Bone marrow (tissue), 2 donors: Measurements from ENCODE around the gene OCLN.
"Not testable (repeated sequence)": the region's sequence is repeated elsewhere in the genome, so short reads cannot be mapped to it uniquely, and the experiment has no call there.

ENCODE experiments used
- DNase-seq, 2 donors: peaks; one replicate each; lab custom pipeline; 2025; lab: John Stamatoyannopoulos, UW

The OCLN gene

DNA sequence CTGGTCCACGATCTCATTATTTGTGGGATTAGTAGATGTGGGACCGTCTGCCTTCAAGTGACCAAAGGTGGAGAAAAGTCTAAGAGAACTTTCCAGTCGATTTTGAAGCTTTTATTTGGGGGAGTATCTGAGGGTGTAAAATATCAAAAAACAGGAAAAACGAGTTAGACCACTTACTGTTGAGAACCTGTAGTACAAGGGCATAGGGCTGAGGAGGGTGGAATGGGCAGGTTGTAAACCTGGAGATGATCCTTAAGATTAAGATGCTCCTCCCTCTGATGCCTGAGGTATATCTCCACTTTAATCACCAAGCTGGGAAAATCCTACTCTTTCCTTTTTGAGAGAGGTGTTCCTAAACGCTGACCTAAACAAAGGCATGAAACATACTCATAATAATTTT lies 35.4 kb downstream of the OCLN start:
- no peak for DNase-seq

DNA sequence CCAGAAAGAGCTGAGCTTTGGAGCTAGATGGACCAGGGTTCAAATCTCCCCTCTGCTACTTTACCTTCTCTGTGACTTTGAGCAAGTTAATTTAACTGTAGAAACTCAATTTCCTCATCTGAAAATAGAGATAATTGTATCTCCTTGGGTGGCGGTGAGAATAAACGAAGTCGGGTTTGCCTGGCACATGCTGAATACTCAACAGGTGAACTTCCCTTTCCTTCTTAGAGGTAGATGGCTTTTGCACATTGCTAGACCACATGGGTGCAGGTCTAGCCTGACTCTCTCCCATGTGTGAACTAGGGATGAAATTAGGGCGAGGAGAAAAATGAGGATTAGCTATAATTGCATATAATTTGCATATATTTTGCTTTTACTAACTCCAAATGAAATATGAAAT lies 36.0 kb downstream of the OCLN start:
- no peak for DNase-seq

GRCh38 chr5:69530561-69531405 lies 38.2 kb downstream of the OCLN start:
- no peak for DNase-seq

DNA sequence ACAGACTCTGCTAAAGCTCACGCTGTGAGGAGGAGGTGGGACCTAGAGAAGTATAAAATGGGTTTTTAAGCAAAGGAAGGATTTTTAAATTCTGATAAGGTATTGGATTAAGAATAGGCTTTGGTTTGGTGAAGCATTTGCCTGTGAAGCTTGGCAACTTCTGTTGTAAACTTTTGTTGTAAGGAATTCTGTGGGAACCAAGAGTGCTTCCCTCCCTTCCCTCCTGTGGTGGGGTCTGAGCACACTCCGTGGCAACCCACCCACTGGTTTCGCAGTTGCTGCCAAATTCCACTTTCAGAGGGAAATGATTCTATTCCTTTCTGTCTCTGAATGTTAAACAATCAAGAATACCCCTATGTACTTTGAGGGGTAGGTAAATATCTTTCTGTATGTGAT lies 38.8 kb downstream of the OCLN start:
- DNase-seq = no peak

GRCh38 chr5:69537911-69538310 lies 45.3 kb downstream of the OCLN start:
- DNase-seq = not testable (repeated sequence)

DNA sequence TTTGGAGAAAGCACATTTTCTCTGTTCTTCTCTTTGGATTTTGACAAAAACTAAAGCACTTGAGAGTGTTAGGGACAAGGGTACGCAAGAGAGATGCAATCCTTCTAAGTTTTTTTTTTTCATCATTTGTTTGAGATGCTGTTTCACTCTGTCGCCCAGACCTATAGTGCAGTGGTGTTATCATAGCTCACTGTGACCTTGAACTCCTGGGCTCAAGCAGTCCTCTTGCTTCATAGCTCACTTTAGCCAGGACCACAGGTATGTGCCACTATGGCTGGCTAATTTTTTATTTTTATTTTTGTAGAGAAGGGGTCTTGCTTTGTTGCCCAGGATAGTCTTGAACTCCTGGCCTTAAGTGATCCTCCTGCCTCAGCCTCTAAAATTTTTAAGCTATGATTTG lies 46.1 kb downstream of the OCLN start:
- not testable (repeated sequence) for DNase-seq

DNA sequence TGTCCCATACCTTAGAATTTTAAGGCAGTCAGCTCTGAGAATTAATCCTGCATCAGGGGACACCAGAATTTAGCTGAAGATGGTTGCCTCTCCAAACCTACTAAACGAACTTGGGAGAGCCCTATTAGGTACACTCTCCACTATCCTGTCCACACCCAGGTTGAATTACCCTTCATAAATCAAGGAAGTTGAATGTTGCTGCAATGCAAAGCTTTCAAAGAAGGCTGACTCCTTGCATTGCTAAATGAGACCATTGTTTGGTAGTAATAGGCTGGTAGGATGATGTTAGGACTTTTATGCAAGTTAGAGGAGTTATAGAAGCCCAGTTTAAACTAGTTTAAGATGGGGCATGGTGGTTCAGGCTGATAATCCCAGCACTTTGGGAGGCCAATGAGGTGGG lies 48.8 kb downstream of the OCLN start:
- DNase-seq = not testable (repeated sequence)

DNA sequence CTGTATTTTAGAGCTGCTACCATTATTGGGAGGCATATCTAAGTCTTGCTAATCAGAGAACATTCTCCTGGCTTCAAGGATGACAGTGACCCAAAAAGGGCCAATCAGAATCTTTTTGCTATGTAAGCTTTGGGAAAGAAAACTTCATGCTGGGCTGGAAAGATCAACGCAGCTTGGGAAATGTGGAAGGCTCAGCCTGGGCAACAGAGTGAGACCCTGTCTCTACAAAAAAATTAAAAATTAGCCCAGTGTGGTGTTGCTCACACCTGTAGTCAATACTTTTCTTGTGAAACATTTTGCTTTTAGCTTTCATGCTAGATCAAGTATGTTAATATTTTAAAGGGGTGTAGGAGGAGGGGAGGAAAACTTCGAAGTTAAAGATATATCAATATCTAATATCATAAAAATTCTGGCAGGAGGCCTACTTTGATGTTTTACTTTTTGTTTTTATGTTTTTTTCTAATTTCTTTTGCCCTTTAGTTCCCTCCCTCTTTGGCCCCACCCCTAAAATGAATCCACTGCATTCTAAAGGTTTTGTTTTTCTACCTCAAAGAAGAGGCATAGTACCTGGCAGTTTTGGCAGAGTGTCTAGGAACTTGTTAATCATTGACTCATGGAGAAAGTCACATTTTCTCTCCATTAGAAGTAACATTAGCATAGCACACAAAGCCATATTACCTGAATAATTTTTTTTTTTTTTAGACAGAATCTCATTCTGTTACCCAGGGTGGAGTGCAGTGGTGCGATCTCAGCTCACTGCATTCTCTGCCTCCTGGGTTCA lies 50.4 kb downstream of the OCLN start:
- DNase-seq = not testable (repeated sequence)

DNA sequence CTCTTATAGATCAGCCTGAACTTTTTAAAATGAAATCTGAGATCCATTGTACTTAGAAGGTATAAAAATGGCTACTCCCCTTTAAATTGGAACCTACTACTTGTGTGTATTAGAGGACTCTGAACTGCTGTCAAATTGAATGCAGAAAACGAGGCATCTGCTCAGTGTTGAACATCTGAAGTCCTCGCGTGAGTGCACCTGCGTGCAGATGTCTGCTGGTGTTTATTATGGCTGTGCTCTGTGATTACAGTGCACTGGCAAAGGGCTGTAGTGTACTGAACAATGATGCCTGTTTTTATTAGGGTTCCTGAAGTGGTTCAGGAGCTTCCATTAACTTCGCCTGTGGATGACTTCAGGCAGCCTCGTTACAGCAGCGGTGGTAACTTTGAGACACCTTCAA lies 52.0 kb downstream of the OCLN start:
- DNase-seq = not testable (repeated sequence)

GRCh38 chr5:69559908-69560330 lies 67.3 kb downstream of the OCLN start, which contains the start of gene GTF2H2C:
Gene GTF2H2C, plus strand, starts transcription at chr5:69560191. Its CDS starts 4,942 bp downstream, at chr5:69565133.
- not testable (repeated sequence) for DNase-seq

DNA sequence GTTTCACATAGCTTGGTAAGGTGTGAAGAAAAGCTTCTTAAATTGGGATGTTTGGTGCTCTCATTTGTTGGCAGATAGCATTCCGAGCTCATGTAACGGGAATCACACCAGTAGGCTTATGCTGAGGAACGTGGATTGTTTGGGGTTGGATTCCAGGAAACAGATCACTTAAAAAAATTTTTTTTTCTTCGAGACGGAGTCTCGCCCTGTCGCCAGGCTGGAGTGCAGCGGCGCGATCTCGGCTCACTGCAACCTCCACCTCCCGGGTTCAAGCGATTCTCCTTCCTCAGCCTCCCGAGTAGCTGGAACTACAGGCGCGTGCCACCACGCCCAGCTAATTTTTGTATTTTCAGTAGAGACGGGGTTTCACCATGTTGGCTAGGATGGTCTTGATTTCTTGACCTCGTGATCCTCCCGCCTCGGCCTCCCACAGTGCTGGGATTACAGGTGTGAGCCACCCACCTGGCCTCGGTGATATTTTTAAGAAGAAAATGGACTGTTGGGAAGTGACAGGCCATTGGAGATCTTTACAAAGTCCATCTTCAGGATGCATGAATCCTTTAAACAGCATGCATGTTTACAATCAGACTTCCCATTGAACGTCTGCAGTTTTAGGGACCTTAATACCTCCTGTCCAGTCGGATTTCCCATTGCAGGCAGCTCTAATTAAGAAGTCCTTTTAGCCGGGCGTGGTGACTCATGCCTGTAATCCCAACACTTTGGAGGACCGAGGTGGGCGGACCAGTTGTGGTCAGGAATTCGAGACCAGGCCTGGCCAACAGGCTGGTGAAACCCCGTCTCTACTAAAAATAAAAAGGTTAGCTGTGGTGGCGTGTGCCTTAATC lies 68.2 kb downstream of the OCLN start:
- DNase-seq = not testable (repeated sequence)

DNA sequence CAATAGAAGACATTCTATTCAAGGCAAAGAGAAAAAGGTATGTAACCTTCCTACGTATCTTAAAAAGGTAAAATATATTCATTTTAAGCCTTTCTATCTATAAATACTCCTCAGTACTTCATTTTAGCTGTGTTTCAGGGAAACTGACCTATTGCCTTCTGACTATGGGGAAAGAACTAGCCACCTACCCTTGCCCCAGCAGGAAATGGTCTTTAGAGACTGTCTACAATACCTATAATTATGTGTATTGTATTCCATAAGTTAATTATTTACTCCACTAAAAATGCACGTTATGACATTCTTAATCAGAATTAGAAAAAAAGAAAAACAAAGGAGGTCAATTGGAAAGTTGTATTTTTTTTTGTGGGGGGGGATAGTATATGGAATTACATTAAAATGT lies 73.6 kb downstream of the OCLN start:
- not testable (repeated sequence) for DNase-seq

- not testable (repeated sequence) for DNase-seq
Measured at GRCh38 chr5:69568072-69568471, 75.5 kb downstream of the OCLN start.

- not testable (repeated sequence) for DNase-seq
Measured at GRCh38 chr5:69583356-69583755, 90.8 kb downstream of the OCLN start.

DNA sequence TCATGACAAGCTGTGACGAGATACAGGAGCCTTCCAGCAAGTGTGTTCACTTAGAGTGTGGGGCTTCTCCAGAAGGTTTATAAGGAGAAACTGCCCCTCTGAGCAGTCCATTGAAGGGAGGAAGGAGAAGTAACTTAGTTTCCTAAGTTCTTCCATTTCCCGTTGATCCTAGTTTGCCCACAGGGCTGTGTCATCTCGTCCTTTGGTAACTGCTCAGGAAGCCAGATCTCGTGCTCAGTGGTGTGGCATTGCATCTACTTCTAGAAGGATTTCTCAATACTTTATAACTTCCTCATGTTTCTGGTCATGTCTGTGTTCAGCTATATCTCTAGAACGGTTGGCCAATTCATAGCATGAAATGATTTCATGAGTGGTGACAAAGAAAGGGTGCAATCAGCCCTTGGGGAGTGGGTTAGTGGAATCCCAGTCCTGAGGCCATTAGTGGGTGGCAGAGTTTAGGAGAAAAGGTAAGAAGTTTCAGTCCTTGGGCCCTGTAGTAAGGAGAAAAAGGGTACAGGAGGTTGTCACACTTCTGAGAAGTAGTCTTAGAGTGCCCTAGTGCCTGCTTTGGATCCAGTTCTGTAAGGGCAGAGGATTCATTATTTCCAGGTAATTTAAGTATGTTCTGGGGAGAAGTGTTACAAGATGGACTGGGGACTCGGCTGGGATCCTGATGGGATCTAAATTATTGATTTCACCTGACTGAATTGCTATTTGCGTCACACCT lies 103.7 kb downstream of the OCLN start:
- not testable (repeated sequence) for DNase-seq

DNA sequence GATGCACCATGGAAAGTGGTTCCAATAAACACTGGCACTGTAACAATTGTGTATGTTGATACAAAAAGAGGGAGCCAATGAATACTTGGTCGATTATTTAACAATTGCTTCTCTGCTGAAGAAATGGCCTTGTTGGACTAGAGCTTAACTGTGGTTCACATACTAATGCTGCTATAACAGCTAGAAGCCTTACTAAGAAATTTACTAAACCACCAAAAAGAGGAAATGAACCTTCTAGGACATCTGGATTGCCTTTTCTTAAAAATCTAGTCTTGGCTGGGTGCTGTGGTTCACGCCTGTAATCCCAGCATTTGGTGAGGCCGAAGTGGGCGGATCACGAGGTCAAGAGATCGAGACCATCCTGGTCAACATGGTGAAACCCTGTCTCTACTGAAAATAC lies 109.4 kb downstream of the OCLN start:
- not testable (repeated sequence) for DNase-seq

- DNase-seq = not testable (repeated sequence)
Measured at GRCh38 chr5:69606839-69607238, 114.2 kb downstream of the OCLN start.
